Neural crest cell (in vitro differentiated cells): ENCODE measurements around the gene TM4SF20. TPM values are rescaled to one million over a fixed set of nuclear protein-coding genes. Genes with fewer than 3 reads are reported as not detected.
A peak's percentile ranks its signal among the peaks of the same experiment; 100 is the strongest.

Experiments
- DNase-seq: peaks from one replicate; pipeline ENCODE4 v3.0.0; 2021; ENCODE audit warnings: low read depth, mixed read lengths, low spot score
- H3K27ac Mint-ChIP-seq: one replicate; pipeline ENCODE4 v1.8.0; 2021; ENCODE audit warnings: mild to moderate bottlenecking, mixed read lengths; ENCODE audit not compliant: unreplicated experiment
- H3K27me3 Mint-ChIP-seq: 2 replicates; pipeline ENCODE4 v1.8.0; 2021; ENCODE audit warnings: low read depth, mild to moderate bottlenecking, mixed read lengths
- H3K36me3 Mint-ChIP-seq: 2 replicates; pipeline ENCODE4 v1.8.0; 2021; ENCODE audit warnings: low read depth, mild to moderate bottlenecking, mixed read lengths
- H3K4me1 Mint-ChIP-seq: 2 replicates; pipeline ENCODE4 v1.8.0; 2021; ENCODE audit warnings: mixed read lengths
- H3K4me3 Mint-ChIP-seq: one replicate; pipeline ENCODE4 v1.8.0; 2021; ENCODE audit warnings: mild to moderate bottlenecking, mixed read lengths
- H3K9me3 Mint-ChIP-seq: 2 replicates; pipeline ENCODE4 v1.8.0; 2021; ENCODE audit warnings: mixed read lengths
- total RNA-seq: library from RNA; stranded (reverse); gene quantifications from 2 replicates; pipeline ENCODE4 v1.2.1, GENCODE V29; 2021
- TF ChIP-seq, protein P1 (sequence below): fragments of 200-600 bp; sonication (generic); conservative IDR thresholded peaks from 2 replicates; pipeline ENCODE4 v1.5.0; 2021; ENCODE audit warnings: antibody characterized with exemption, mild to moderate bottlenecking

TM4SF20 gene
- total RNA-seq, 1 donor from 2014 or later = not detected

DNA sequence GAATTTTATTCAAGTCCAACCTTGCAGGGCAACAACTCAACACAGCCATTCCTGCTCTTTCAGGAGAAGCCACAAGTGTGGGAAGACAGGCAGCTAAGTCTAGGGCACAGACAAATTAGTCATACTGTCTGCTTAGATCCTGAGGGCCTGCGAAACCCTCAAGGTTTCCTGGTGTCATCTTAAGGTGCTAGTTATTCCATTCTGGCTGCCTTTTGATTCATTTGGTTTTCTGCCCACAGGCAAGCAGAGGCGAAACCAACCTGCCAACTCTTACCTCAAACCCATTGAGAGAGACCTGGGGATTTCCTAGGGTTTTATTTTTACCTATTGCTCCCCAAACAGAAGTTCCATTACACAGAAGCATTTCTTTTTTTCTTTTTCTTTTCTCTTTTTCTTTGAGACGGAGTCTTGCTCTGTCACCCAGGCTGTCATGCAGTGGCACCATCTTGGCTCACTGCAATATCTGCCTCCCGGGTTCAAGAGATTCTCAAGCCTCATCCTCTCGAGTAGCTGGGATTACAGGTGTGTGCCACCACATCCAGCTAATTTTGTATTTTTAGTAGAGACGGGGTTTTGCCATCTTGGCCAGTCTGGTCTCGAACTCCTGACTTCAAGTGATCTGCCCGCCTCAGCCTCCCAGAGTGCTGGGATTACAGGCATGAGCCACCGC is 32.3 kb upstream of the TM4SF20 start:
- no peaks in the 10 kb centered on the region for H3K27me3 Mint-ChIP-seq
- no peak for DNase-seq
- H3K9me3 Mint-ChIP-seq = no peaks in the 10 kb centered on the region
- TF ChIP-seq, protein P1, sequence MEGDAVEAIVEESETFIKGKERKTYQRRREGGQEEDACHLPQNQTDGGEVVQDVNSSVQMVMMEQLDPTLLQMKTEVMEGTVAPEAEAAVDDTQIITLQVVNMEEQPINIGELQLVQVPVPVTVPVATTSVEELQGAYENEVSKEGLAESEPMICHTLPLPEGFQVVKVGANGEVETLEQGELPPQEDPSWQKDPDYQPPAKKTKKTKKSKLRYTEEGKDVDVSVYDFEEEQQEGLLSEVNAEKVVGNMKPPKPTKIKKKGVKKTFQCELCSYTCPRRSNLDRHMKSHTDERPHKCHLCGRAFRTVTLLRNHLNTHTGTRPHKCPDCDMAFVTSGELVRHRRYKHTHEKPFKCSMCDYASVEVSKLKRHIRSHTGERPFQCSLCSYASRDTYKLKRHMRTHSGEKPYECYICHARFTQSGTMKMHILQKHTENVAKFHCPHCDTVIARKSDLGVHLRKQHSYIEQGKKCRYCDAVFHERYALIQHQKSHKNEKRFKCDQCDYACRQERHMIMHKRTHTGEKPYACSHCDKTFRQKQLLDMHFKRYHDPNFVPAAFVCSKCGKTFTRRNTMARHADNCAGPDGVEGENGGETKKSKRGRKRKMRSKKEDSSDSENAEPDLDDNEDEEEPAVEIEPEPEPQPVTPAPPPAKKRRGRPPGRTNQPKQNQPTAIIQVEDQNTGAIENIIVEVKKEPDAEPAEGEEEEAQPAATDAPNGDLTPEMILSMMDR = no peak
- no peak overlapping the region for H3K4me3 Mint-ChIP-seq
- no peak overlapping the region for H3K27ac Mint-ChIP-seq
- peaks cover 19% of the 10 kb centered on the region for H3K4me1 Mint-ChIP-seq
- no peaks in the 10 kb centered on the region for H3K36me3 Mint-ChIP-seq

DNA sequence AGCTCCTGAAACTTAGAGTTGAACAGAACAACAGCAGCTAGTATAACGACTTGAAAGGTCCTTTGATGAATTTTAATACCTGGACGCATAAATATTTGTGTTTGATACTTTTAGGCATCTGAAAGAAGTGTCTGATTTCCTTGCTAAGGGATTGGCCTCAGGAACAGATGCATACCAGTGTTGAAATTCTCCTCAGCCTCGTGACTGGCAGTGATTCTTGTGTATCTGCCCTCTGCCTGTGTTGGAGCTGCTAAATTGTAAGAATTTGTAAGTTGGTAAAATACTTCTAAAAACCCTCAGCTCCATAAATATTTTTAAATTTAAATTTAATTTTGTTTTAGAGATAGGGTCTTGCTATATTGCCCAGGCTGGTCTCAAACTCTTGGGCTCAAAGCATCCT is 31.1 kb upstream of the TM4SF20 start:
- TF ChIP-seq, protein P1 = no peak
- DNase-seq = no peak
- peaks cover 18% of the 10 kb centered on the region for H3K4me1 Mint-ChIP-seq
- H3K4me3 Mint-ChIP-seq = no peak overlapping the region
- no peak overlapping the region for H3K27ac Mint-ChIP-seq
- H3K27me3 Mint-ChIP-seq = no peaks in the 10 kb centered on the region
- H3K36me3 Mint-ChIP-seq = no peaks in the 10 kb centered on the region
- H3K9me3 Mint-ChIP-seq = no peaks in the 10 kb centered on the region

DNA sequence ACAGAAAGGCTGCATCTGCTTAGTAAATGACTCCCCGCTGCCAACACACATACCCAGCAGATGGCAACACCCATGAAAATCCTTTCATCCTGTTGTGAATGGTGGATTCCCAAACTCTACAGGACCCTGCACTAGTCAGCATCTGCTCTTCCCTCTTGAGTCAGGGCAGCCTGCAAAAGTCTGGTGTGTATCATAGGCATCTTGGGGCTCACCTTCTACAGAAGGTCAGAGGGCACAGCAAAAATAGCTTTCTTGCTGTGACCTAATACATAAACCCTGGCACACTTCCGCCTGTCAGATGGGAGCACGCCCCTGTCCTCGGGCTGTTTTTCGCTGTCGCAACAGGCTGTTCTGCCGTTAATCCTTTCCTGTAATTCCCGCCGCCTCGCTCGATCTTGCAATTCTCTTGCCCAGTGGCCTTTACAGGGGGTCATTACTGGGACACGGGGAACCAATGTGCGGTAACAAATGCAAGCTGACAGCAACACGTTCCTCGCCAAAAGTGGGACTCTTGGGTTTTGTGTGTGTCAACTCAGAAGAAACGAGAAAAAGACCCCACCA is 28.6 kb upstream of the TM4SF20 start:
- TF ChIP-seq, protein P1 = no peak
- no peak for DNase-seq
- no peak overlapping the region for H3K27ac Mint-ChIP-seq
- no peaks in the 10 kb centered on the region for H3K36me3 Mint-ChIP-seq
- H3K4me3 Mint-ChIP-seq = no peak overlapping the region
- H3K4me1 Mint-ChIP-seq = peaks cover 15% of the 10 kb centered on the region
- no peaks in the 10 kb centered on the region for H3K27me3 Mint-ChIP-seq
- H3K9me3 Mint-ChIP-seq = no peaks in the 10 kb centered on the region

DNA sequence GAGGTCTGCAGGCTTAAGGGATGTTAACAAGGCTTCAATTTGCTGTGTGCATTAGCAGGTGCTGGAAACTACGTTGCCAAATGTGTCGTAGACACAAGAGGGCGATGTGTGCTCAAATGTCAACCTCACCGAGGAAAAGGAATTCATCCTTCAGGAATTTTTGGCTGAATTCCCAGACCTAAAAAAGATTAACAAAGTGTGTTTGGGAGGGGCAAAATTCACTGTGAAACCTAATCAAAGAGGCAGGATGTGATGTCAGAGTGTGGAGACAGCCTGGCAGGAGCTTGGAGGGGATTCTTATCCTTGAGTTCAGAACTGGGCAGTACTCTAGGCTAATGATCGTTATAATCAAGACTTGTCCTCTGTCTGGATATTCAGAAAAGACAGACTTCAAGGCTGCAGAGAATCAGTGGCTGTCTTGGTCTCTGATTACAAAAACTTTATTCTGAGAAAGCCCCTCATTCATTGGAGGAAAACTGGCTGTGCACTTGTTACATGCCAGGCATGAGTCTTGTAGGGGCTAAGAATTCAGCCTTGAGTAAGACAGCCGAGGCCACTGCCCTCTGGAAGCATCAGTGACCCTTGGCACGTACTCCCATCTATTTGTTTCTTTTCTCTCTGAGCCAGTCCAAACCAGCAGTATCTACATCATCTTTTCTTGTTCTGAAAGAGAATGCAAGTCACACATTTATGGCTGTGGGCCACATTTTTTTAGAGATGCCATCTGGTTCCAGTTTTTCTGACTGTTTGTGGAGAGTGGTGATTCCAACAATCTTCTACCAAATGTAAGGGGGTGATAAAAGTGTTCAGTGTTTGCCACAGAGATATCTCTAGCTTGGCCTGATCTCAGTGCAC is 27.3 kb upstream of the TM4SF20 start:
- DNase-seq = peak; percentile 30
- Mint-ChIP-seq H3K9me3 (no peaks in the 10 kb centered on the region), H3K4me3 (no peak overlapping the region), H3K27ac (no peak overlapping the region), H3K4me1 (peaks cover 15% of the 10 kb centered on the region), H3K27me3 (no peaks in the 10 kb centered on the region), H3K36me3 (no peaks in the 10 kb centered on the region)
- TF ChIP-seq, protein P1 = peak; percentile 77

DNA sequence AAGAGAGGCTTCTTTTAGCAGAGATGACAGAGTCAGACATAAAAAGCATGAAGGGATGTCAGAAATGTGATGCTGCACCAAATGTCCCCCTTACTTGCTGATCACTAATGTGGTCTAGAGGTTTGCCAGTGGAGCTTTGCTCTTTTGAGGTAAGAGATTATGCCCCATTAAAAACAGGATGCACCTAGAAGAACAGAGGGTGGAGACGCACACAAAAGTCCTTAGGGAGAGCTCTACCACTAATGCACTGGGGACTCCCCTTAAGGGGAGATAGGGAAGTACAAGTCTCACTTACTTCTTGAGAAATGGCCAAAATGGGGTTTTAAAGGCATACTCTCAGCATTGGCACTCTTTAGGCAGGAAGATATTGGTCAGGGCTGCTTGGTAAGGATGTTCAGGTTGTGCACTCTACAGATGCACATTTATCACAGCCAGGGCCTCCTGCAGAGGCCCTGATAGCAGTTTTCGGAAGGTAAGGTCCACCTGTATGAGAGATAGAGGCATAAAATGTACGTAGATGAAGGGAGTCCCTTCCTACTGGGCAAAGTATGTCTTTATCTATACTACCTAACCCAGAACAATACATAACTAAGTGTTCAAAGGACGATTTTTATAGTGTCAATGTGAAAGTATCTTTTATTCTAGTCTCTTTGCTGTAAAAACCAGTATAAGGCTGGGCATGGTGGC is 25.6 kb upstream of the TM4SF20 start:
- H3K4me3 Mint-ChIP-seq = no peak overlapping the region
- TF ChIP-seq, protein P1 = no peak
- H3K27me3 Mint-ChIP-seq = no peaks in the 10 kb centered on the region
- H3K4me1 Mint-ChIP-seq = peaks cover 15% of the 10 kb centered on the region
- no peak overlapping the region for H3K27ac Mint-ChIP-seq
- DNase-seq = no peak
- H3K9me3 Mint-ChIP-seq = no peaks in the 10 kb centered on the region
- no peaks in the 10 kb centered on the region for H3K36me3 Mint-ChIP-seq
